GM23338 (cell line): ENCODE results near the gene VPS72. TPM values are rescaled to one million over a fixed set of nuclear protein-coding genes. Genes with fewer than 3 reads are reported as not detected.

ENCODE experiments used
- ATAC-seq: fragments of 200-7000 bp; cut with Tn5 transposase; 3 replicates; pipeline ENCODE4 v1.9.1; 2020
- DNase-seq: peaks from one replicate; pipeline ENCODE4 v3.0.0-alpha.2; 2015; ENCODE audit warnings: low spot score
- H2AFZ ChIP-seq: fragments of 200-600 bp; sonication (generic); 2 replicates; pipeline ENCODE4 v1.8.0; 2016; ENCODE audit warnings: antibody characterized with exemption, mild to moderate bottlenecking, moderate library complexity
- H3F3A ChIP-seq: fragments of 200-600 bp; sonication (generic); replicated peaks from 2 replicates; pipeline ENCODE4 v1.8.0; 2017; ENCODE audit warnings: antibody characterized with exemption, mixed run types, low read depth
- H3K27ac ChIP-seq: fragments of 200-600 bp; sonication (generic); 2 replicates; pipeline ENCODE4 v1.6.1; 2016; ENCODE audit warnings: low read depth
- H3K27me3 ChIP-seq: fragments of 200-600 bp; sonication (generic); 2 replicates; pipeline ENCODE4 v1.8.0; 2016; ENCODE audit warnings: mild to moderate bottlenecking, mixed run types, moderate library complexity; ENCODE audit not compliant: insufficient read depth
- H3K36me3 ChIP-seq: fragments of 200-600 bp; sonication (generic); 2 replicates; pipeline ENCODE4 v1.8.0; 2016; ENCODE audit warnings: mild to moderate bottlenecking; ENCODE audit not compliant: insufficient read depth
- H3K4me1 ChIP-seq: fragments of 200-600 bp; sonication (generic); 2 replicates; pipeline ENCODE4 v1.8.0; 2016; ENCODE audit warnings: mild to moderate bottlenecking, moderate library complexity; ENCODE audit not compliant: insufficient read depth
- H3K4me2 ChIP-seq: fragments of 200-600 bp; sonication (generic); 2 replicates; pipeline ENCODE4 v1.7.1; 2017; ENCODE audit warnings: mixed run types
- H3K4me3 ChIP-seq: fragments of 200-600 bp; sonication (generic); 2 replicates; pipeline ENCODE4 v1.6.1; 2016; ENCODE audit warnings: mixed run types
- H3K79me2 ChIP-seq: fragments of 200-600 bp; sonication (generic); replicated peaks from 2 replicates; pipeline ENCODE4 v1.8.0; 2017; ENCODE audit warnings: mild to moderate bottlenecking; ENCODE audit not compliant: insufficient read depth
- H3K9me2 ChIP-seq: fragments of 200-600 bp; sonication (generic); 2 replicates; pipeline ENCODE4 v1.8.0; 2017; ENCODE audit not compliant: insufficient read depth
- H4K20me1 ChIP-seq: fragments of 200-600 bp; sonication (generic); replicated peaks from 2 replicates; pipeline ENCODE4 v1.8.0; 2017; ENCODE audit warnings: mild to moderate bottlenecking; ENCODE audit not compliant: insufficient read depth
- H3K27ac Mint-ChIP-seq: 2 replicates; pipeline ENCODE4 v1.8.0; 2020; ENCODE audit warnings: inconsistent platforms, mild to moderate bottlenecking, moderate library complexity, mixed read lengths
- H3K27me3 Mint-ChIP-seq: 3 replicates; pipeline ENCODE4 v1.8.0; 2022; ENCODE audit warnings: low read depth, mild to moderate bottlenecking, moderate library complexity, mixed read lengths, inconsistent platforms; ENCODE audit not compliant: insufficient read depth, poor library complexity
- H3K36me3 Mint-ChIP-seq: 3 replicates; pipeline ENCODE4 v1.8.0; 2021; ENCODE audit warnings: low read depth, mild to moderate bottlenecking, inconsistent platforms, moderate library complexity, mixed read lengths
- H3K4me1 Mint-ChIP-seq: 3 replicates; pipeline ENCODE4 v1.8.0; 2020; ENCODE audit warnings: mild to moderate bottlenecking, inconsistent platforms, mixed read lengths
- H3K4me3 Mint-ChIP-seq: 3 replicates; pipeline ENCODE4 v1.8.0; 2021; ENCODE audit warnings: moderate library complexity, mild to moderate bottlenecking, inconsistent platforms, mixed read lengths
- H3K9me3 Mint-ChIP-seq: 3 replicates; pipeline ENCODE4 v1.8.0; 2020; ENCODE audit warnings: moderate library complexity, mild to moderate bottlenecking, inconsistent platforms, mixed read lengths
- CREB1 ChIP-seq: fragments of 250-450 bp; sonication (Bioruptor Pico); IDR thresholded peaks from 2 replicates; pipeline ENCODE4 v1.5.0; 2020; ENCODE audit warnings: low read depth, mild to moderate bottlenecking, moderate library complexity
- EZH2 ChIP-seq: fragments of 200-600 bp; sonication (generic); IDR thresholded peaks from one replicate; pipeline ENCODE4 v1.8.0; 2017; ENCODE audit warnings: antibody characterized with exemption, mild to moderate bottlenecking, low read depth; ENCODE audit not compliant: unreplicated experiment
- EZH2phosphoT487 ChIP-seq: fragments of 200-600 bp; sonication (generic); IDR thresholded peaks from one replicate; pipeline ENCODE4 v1.8.1; 2018; ENCODE audit warnings: antibody characterized with exemption; ENCODE audit not compliant: unreplicated experiment
- JUNB ChIP-seq: IDR thresholded peaks from one replicate; pipeline ENCODE4 v1.6.1; 2016; ENCODE audit warnings: antibody characterized with exemption; ENCODE audit not compliant: unreplicated experiment
- NANOG ChIP-seq: IDR thresholded peaks from 2 replicates; pipeline ENCODE4 v1.6.1; 2016; ENCODE audit warnings: antibody characterized with exemption, borderline replicate concordance
- POLR2AphosphoS5 ChIP-seq: IDR thresholded peaks from 2 replicates; pipeline ENCODE4 v1.6.1; 2016; ENCODE audit warnings: antibody characterized with exemption, low read depth
- STAT1 ChIP-seq: IDR thresholded peaks from one replicate; pipeline ENCODE4 v1.6.1; 2016; ENCODE audit warnings: antibody characterized with exemption; ENCODE audit not compliant: unreplicated experiment
- ZNF114 ChIP-seq: fragments of 250-450 bp; sonication (Bioruptor Pico); IDR thresholded peaks from 2 replicates; pipeline ENCODE4 v1.5.0; 2020; ENCODE audit warnings: mild to moderate bottlenecking, moderate library complexity
- ZNF331 ChIP-seq: fragments of 250-450 bp; sonication (Bioruptor Pico); IDR thresholded peaks from 2 replicates; pipeline ENCODE4 v1.5.0; 2020; ENCODE audit warnings: low read depth, mild to moderate bottlenecking, moderate library complexity
- polyA plus RNA-seq: library from polyadenylated mRNA; unstranded; fragments of >200 nt; fragmentation: Nextera tagmentation; extraction: Ambion mirVana; gene quantifications from 2 replicates; pipeline ENCODE4 v1.2.1, GENCODE V29; 2016
- total RNA-seq: library from RNA; depleted of rRNA; stranded (reverse); fragments of >200 nt; shearing (Covaris generic); gene quantifications from 2 replicates; pipeline ENCODE4 v1.2.3, GENCODE V29; 2014
- TF ChIP-seq, protein P1 (sequence below): IDR thresholded peaks from 2 replicates; pipeline ENCODE4 v1.6.1; 2016; ENCODE audit warnings: antibody characterized with exemption
- TF ChIP-seq, protein P2 (sequence below): IDR thresholded peaks from one replicate; pipeline ENCODE4 v1.6.1; 2018; ENCODE audit warnings: antibody characterized with exemption; ENCODE audit not compliant: unreplicated experiment

Gene VPS72
- total and polyA plus RNA-seq, 2 experiments from 2014 or later, result 60.2 to 90.3 TPM

- H3K27me3 Mint-ChIP-seq, result peaks cover 41% of the 10 kb centered on the region
- peaks cover 18% of the 10 kb centered on the region for H3K4me1 Mint-ChIP-seq
- peaks cover 23% of the 10 kb centered on the region for H3K36me3 Mint-ChIP-seq
- TF ChIP-seq EZH2 (no peak), ZNF331 (CRISPR knock-in tag) (no peak), EZH2phosphoT487 (no peak), JUNB (no peak), NANOG (no peak)
- H3K4me2 ChIP-seq, result peak overlapping the region; percentile 100
- H3K4me3 Mint-ChIP-seq, result peak overlapping the region; percentile 80
- peaks cover 4% of the 10 kb centered on the region; the same call in 1 of the 2 replicates for H3F3A ChIP-seq
- no peaks in the 10 kb centered on the region; the same call in 1 of the 2 replicates for H4K20me1 ChIP-seq
- peaks cover 38% of the 10 kb centered on the region for H3K27me3 ChIP-seq
- H3K4me3 ChIP-seq, result peak overlapping the region; percentile 88
- peak; percentile 69 for DNase-seq
- no peaks in the 10 kb centered on the region for H3K9me2 ChIP-seq
- H3K36me3 ChIP-seq, result no peaks in the 10 kb centered on the region
- ATAC-seq, result peak; percentile 60
- H3K79me2 ChIP-seq, result no peaks in the 10 kb centered on the region
- no peak overlapping the region for H3K27ac ChIP-seq
- H3K9me3 Mint-ChIP-seq, result no peaks in the 10 kb centered on the region
- H2AFZ ChIP-seq, result peak overlapping the region; percentile 77
- H3K27ac Mint-ChIP-seq, result peak overlapping the region; percentile 71; the same call in 1 of the 2 replicates
- peaks cover 15% of the 10 kb centered on the region; the same call in 1 of the 2 replicates for H3K4me1 ChIP-seq
Measured at GRCh38 chr1:151131701-151132334, 58.2 kb downstream of the VPS72 start.

- Mint-ChIP-seq H3K4me3 (peak overlapping the region; percentile 80), H3K36me3 (peaks cover 17% of the 10 kb centered on the region; the same call in 2 of the 3 replicates), H3K27ac (peak overlapping the region; percentile 95), H3K4me1 (peaks cover 18% of the 10 kb centered on the region), H3K27me3 (peaks cover 38% of the 10 kb centered on the region), H3K9me3 (no peaks in the 10 kb centered on the region)
- DNase-seq (peak; percentile 99), ATAC-seq (peak; percentile 89)
- Histone ChIP-seq H3K36me3 (no peaks in the 10 kb centered on the region), H3K4me1 (peaks cover 15% of the 10 kb centered on the region; the same call in 1 of the 2 replicates), H3K27ac (no peak overlapping the region), H2AFZ (0 out of 2 replicates have a peak overlapping the region, but pooled peaks have one; percentile 5), H3K27me3 (peaks cover 38% of the 10 kb centered on the region), H3F3A (peaks cover 4% of the 10 kb centered on the region; the same call in 1 of the 2 replicates), H3K4me2 (peak overlapping the region; percentile 100), H4K20me1 (no peaks in the 10 kb centered on the region; the same call in 1 of the 2 replicates), H3K79me2 (no peaks in the 10 kb centered on the region), H3K9me2 (no peaks in the 10 kb centered on the region), H3K4me3 (peak overlapping the region; percentile 88)
- TF ChIP-seq CREB1 (peak; percentile 76), POLR2AphosphoS5 (peak; percentile 79), EZH2 (no peak)
Measured at GRCh38 chr1:151130987-151131586, 58.9 kb downstream of the VPS72 start.

DNA sequence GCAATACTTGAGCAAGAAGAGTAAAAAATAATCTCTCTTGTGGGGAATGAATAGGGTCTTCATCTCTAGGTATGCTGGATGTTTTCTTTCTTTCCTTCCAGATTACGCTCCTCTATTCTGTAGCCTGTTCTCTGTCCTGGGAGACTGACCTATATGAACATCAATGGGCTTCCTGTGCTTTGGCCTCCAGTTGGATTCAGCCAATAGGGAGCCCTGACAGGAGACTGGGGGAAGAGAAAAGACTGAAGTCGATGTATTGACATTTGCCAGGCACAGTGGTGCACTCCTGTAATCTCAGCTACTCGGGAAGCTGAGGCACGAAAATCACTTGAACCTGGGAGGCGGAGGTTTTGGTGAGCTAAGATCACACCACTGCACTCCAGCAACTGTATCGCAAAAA is 61.2 kb downstream of the VPS72 start:
- DNase-seq (peak; percentile 52), ATAC-seq (no peak)
- Histone ChIP-seq H3K4me3 (no peak overlapping the region), H4K20me1 (no peaks in the 10 kb centered on the region; the same call in 1 of the 2 replicates), H3K4me1 (peaks cover 27% of the 10 kb centered on the region), H3K79me2 (no peaks in the 10 kb centered on the region), H3K4me2 (no peak overlapping the region), H2AFZ (no peak overlapping the region), H3F3A (peaks cover 4% of the 10 kb centered on the region; the same call in 1 of the 2 replicates), H3K27ac (no peak overlapping the region), H3K27me3 (peaks cover 30% of the 10 kb centered on the region), H3K36me3 (no peaks in the 10 kb centered on the region), H3K9me2 (no peaks in the 10 kb centered on the region)
- peaks cover 24% of the 10 kb centered on the region for H3K27me3 Mint-ChIP-seq
- no peak overlapping the region for H3K27ac Mint-ChIP-seq
- peaks cover 3% of the 10 kb centered on the region; the same call in 1 of the 3 replicates for H3K36me3 Mint-ChIP-seq
- peaks cover 30% of the 10 kb centered on the region; the same call in 2 of the 3 replicates for H3K4me1 Mint-ChIP-seq
- H3K9me3 Mint-ChIP-seq, result no peaks in the 10 kb centered on the region
- H3K4me3 Mint-ChIP-seq, result no peak overlapping the region
- TF ChIP-seq, protein P1, sequence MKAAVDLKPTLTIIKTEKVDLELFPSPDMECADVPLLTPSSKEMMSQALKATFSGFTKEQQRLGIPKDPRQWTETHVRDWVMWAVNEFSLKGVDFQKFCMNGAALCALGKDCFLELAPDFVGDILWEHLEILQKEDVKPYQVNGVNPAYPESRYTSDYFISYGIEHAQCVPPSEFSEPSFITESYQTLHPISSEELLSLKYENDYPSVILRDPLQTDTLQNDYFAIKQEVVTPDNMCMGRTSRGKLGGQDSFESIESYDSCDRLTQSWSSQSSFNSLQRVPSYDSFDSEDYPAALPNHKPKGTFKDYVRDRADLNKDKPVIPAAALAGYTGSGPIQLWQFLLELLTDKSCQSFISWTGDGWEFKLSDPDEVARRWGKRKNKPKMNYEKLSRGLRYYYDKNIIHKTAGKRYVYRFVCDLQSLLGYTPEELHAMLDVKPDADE, result no peak
- TF ChIP-seq EZH2 (no peak), NANOG (no peak), POLR2AphosphoS5 (no peak), ZNF331 (CRISPR knock-in tag) (no peak), EZH2phosphoT487 (no peak), STAT1 (no peak), ZNF114 (CRISPR knock-in tag) (no peak), JUNB (no peak)
- TF ChIP-seq, protein P2, sequence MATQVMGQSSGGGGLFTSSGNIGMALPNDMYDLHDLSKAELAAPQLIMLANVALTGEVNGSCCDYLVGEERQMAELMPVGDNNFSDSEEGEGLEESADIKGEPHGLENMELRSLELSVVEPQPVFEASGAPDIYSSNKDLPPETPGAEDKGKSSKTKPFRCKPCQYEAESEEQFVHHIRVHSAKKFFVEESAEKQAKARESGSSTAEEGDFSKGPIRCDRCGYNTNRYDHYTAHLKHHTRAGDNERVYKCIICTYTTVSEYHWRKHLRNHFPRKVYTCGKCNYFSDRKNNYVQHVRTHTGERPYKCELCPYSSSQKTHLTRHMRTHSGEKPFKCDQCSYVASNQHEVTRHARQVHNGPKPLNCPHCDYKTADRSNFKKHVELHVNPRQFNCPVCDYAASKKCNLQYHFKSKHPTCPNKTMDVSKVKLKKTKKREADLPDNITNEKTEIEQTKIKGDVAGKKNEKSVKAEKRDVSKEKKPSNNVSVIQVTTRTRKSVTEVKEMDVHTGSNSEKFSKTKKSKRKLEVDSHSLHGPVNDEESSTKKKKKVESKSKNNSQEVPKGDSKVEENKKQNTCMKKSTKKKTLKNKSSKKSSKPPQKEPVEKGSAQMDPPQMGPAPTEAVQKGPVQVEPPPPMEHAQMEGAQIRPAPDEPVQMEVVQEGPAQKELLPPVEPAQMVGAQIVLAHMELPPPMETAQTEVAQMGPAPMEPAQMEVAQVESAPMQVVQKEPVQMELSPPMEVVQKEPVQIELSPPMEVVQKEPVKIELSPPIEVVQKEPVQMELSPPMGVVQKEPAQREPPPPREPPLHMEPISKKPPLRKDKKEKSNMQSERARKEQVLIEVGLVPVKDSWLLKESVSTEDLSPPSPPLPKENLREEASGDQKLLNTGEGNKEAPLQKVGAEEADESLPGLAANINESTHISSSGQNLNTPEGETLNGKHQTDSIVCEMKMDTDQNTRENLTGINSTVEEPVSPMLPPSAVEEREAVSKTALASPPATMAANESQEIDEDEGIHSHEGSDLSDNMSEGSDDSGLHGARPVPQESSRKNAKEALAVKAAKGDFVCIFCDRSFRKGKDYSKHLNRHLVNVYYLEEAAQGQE, result no peak
